HG03025 (cell line): Measurements from ENCODE around the gene SEC63.
"Not testable (repeated sequence)": the region's sequence is repeated elsewhere in the genome, so short reads cannot be mapped to it uniquely, and the experiment has no call there.

ENCODE experiments used
- ATAC-seq: cut with Tn5 transposase; IDR thresholded peaks from one replicate; pipeline ENCODE4 v1.9.1; 2021; ENCODE audit warnings: mild to moderate bottlenecking, moderate library complexity; ENCODE audit not compliant: unreplicated experiment, low FRiP score

The SEC63 gene, protein sequence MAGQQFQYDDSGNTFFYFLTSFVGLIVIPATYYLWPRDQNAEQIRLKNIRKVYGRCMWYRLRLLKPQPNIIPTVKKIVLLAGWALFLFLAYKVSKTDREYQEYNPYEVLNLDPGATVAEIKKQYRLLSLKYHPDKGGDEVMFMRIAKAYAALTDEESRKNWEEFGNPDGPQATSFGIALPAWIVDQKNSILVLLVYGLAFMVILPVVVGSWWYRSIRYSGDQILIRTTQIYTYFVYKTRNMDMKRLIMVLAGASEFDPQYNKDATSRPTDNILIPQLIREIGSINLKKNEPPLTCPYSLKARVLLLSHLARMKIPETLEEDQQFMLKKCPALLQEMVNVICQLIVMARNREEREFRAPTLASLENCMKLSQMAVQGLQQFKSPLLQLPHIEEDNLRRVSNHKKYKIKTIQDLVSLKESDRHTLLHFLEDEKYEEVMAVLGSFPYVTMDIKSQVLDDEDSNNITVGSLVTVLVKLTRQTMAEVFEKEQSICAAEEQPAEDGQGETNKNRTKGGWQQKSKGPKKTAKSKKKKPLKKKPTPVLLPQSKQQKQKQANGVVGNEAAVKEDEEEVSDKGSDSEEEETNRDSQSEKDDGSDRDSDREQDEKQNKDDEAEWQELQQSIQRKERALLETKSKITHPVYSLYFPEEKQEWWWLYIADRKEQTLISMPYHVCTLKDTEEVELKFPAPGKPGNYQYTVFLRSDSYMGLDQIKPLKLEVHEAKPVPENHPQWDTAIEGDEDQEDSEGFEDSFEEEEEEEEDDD

DNA sequence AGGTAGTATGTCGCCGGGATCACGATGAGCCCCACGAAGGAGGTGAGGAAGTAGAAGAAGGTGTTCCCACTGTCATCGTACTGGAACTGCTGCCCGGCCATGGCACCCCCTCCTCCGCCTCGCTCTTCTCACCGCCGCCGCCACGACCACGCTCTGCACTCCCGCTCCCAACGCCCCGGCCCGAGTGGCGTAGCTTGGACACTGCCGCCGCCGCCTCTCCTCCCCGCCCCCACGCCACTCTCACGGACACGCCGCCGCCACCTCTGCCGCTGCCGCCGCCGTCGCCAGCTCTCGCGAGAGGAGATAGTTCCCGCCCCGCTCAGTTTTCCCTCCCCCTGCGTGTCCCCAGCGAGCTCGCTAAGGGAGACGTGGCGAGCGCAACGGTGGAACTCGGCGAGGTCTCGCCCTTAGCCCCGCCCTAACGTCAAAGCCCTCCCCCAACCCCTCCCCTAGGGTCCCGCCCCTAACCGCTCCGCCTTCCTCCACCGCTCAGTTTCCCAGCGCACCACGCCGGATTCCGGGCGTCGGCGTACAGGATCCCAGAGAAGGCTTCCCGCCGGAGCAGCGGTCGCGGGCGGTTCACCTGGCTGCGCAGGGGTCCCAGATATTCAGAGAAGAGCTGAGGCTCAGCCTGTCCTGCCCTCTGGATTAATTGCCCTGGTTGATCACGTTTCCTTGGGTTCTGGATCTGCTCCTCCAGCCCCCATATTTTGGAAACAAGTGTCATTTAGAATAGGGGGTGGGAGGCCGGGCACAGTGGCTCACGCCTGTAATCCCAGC, at the start of gene SEC63:
SEC63 (minus strand) TSS at position 300 of the 780 bp plus-strand sequence; CDS start at position 101, 199 bp downstream.
- ATAC-seq: peak; percentile 88

DNA sequence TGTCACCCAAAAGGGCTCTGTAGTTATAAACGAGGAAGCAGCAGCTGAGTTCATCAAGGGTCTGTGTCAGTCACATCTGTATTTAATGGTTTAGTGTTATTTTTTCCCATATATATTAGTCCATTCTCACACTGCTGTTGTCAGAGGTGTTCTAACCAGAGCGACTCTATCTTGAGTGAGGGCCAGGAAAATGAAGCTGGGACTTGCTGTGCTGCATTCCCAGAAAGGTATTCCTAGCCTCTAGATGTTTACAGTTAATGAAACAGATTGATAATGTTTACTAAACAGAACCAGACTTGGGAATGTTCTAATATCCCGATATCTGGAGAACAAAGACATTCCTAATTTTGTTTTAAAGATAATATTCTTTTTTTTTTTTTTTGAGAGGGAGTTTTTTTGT, 48.0 kb upstream of the SEC63 start:
- no peak for ATAC-seq

- no peak for ATAC-seq
These were observed 46.9 kb upstream of the SEC63 start for GRCh38 chr6:108004861-108005260.

GRCh38 chr6:108002365-108003221, 44.6 kb upstream of the SEC63 start:
- ATAC-seq: no peak

DNA sequence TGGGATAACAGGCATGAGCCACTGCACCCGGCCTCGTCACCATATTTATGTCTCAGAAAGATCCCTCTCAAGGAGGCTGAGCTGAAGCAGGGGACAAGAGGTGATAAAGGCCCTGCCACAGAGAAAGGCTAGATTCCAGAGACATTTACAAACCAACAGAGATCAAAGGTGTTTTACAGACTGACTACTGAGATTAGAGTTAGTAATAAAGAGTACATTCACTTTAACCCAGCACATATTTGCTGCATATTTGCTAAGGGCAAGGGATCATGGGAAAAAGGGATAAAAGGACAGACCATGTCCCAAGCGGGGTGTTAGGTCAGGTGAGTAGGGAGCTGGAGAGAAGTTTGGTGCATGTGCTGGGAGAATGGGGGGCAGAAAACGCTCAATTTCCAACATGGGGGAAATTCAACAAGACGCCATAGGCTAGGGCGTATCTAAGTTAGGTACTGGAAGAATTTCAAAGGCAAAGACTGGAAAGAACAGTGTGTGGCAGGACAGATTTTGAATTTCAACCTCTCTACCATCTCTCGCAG, 43.8 kb upstream of the SEC63 start:
- ATAC-seq: no peak

DNA sequence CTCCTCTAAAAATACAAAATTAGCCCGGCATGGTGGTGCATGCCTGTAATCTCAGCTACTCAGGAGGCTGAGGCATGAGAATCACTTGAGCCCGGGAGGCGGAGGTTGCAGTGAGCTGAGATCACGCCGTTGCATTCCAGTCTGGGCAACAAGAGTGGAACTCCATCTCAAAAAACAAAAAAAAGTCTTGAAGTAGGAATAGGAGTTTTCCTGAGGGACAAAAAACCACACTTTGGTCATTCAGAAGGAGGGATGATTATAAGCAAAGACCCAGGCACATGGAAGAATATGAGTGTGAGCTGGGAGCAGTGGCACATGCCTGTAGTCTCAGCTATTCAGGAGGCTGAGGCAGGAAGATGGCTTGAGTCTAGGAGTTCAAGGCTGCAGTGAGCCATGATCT, 42.3 kb upstream of the SEC63 start:
- ATAC-seq: not testable (repeated sequence)

- ATAC-seq: no peak
These were observed 41.3 kb upstream of the SEC63 start for GRCh38 chr6:107999341-107999740.

- ATAC-seq: no peak
These were observed 34.0 kb upstream of the SEC63 start for GRCh38 chr6:107991772-107992550.

DNA sequence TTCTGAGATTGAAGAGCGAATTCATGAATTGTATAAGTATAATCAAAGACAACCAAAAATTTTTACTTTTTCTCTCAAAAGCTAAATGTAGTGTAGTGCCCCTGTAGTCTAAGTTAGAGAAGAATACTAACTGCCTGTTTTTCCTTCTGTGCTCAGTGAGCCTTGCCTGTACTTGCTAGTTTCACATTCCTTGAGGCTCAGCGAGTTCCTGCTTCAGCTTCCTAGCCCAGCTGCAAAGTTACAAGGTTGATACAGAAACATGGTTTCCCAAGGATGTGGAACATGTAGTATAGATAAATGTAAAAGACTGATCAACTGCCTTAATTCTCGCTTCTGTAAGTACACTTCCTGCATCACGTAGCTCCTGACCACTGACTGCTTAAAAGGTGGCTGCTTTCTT, 33.1 kb upstream of the SEC63 start:
- ATAC-seq: no peak

- not testable (repeated sequence) for ATAC-seq
These were observed 32.6 kb upstream of the SEC63 start for GRCh38 chr6:107990587-107990986.

DNA sequence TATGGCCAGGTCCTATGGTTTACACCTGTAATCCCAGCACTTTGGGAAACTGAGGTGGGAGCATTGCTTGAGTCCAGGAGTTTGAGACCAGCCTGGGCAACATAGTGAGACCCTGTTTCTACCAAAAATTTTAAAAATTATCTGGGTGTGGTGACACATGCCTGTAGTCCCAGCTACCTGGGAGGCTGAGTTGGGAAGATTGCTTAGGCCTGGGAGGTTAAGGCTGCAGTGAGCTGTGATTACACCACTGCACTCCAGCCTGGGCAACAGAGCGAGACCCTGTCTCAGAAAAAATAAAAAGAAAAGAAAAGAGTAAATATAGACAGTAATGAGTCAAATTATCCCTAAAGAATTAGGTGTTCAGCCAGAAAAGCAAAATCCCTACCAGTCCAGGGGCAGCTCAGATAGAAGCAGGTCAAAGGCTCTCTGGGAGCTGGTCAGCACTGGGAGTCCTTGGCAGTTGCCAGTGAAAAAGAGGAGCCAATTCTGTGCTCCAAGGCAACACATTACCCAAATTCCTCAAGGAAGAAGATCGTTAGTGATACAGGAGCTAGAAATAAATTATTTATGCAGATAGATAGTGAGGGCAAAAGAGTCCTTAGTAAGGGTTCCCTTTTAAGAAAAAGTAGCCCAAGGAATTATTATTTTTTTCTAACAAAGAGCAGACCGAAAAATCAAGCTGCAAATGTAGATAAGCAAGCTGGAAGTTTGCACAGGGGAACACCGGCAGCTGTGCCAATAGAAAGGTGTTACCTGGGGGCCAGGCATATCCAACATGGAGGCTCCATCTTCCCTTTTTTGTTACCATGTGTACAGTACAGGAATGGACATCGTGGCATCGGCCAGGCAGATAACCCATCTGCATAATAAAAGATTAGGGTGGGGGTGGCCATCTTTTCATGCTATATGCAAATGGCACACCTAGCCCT, 31.4 kb upstream of the SEC63 start:
- no peak for ATAC-seq

DNA sequence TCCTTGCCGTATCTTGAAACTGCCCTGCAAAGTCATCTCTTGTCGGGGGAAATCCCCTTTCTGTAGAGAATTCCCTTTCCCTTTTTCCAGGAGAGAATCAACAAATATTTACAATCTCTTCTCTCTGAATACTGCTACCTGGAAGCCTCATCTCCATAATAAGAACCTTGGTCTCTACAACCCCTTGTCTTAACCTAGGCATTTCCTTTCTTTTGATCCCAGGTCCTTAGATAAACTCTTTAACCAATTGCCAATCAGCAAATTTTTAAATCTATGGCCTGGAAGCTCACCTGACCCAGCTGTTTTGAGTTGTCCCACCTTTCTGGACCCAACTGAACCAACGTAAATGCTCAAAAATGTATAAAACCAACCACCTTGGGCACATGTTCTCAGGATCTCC, 30.6 kb upstream of the SEC63 start:
- no peak for ATAC-seq

DNA sequence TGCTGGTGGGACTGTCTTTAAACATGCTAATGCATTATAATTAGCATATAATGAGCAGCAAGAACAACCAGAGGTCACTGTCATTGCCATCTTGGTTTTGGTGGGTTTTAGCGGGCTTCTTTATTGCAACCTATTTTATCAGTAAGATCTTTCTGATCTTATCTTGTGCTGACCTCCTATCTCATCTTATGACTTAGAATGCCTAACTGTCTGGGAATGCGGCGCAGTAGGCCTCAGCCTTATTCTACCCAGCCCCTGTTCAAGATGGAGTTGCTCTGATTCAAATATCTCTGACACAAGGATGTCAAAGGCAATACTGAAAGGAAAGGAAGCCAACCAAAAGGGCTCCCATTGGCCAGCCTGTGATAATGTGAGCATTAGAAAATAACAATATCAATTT, 29.8 kb upstream of the SEC63 start:
- ATAC-seq: no peak

GRCh38 chr6:107985701-107986100, 27.7 kb upstream of the SEC63 start:
- no peak for ATAC-seq

GRCh38 chr6:107983811-107984210, 25.8 kb upstream of the SEC63 start:
- ATAC-seq: no peak

DNA sequence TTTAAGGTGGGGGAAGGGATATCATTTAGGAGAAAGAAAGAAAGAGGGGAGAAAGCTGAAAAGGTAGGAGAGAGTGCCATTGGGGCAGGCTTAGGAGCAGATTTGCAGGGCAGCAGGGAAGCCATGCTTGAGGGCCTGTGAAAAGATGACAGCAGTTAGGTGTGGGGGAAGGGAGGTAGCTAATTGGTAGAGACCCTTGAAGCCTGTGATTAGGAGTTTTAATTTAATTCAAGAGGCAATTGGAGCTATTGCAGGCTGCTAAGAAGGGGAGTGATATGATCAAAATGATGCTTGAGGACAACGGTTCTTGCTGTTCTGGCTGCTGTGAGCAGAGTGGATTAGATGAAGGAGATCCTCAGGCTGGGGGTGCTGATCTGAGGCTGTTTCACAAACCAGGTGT, 24.5 kb upstream of the SEC63 start:
- no peak for ATAC-seq

- ATAC-seq: no peak
These were observed 23.7 kb upstream of the SEC63 start for GRCh38 chr6:107981695-107982094.

DNA sequence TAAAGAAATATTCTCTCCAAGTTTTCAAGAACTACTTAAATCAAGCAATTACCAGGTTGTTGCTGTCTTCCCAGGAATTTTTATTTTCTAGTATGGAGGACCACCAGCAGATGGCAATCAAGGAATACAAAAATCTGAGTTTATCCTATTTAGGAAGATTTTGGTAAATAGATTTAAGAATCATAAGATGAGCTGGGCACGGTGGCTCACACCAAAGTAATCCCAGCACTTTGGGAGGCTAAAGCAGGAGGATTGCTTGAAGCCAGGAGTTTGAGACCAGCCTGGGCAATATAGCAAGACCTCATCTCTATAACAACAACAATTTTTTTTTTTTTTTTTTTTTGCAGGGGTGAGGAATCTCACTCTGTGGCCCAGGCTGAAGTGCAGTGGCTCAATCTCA, 19.3 kb upstream of the SEC63 start:
- ATAC-seq: no peak
